Choroid plexus epithelial cell (primary cell): ENCODE measurements around the gene CRLF1.
A peak's percentile ranks its signal among the peaks of the same experiment; 100 is the strongest.
"Not testable (repeated sequence)": the region's sequence is repeated elsewhere in the genome, so short reads cannot be mapped to it uniquely, and the experiment has no call there.

ENCODE experiments used
- DNase-seq: peaks from one replicate; pipeline ENCODE4 v3.0.0-alpha.2; 2010; ENCODE audit warnings: low read depth
- H3K4me3 ChIP-seq: 2 replicates; pipeline ENCODE4 v1.5.1; 2011; ENCODE audit warnings: low read depth, mild to moderate bottlenecking, control low read depth, low read length, moderate library complexity
- CTCF ChIP-seq: conservative IDR thresholded peaks from 2 replicates; pipeline ENCODE4 v1.5.1; 2011; ENCODE audit warnings: low read depth, mild to moderate bottlenecking, control low read depth, inconsistent platforms, low read length, moderate library complexity

Gene CRLF1

GRCh38 chr19:18596752-18597157 lies 9.8 kb downstream of the CRLF1 start:
- TF ChIP-seq CTCF = no peak
- peak; percentile 50 for DNase-seq
- no peak overlapping the region for H3K4me3 ChIP-seq

GRCh38 chr19:18595475-18595874 lies 11.1 kb downstream of the CRLF1 start:
- no peak overlapping the region for H3K4me3 ChIP-seq
- no peak for DNase-seq
- TF ChIP-seq CTCF = no peak

- peak overlapping the region; percentile 32 for H3K4me3 ChIP-seq
These were observed 11.7 kb downstream of the CRLF1 start for GRCh38 chr19:18594824-18595373.

GRCh38 chr19:18594096-18594823 lies 12.3 kb downstream of the CRLF1 start:
- H3K4me3 ChIP-seq = peak overlapping the region; percentile 32
- TF ChIP-seq CTCF = peak; percentile 54
- DNase-seq = peak; percentile 85

More at GRCh38 chr19:18594824-18595373, 11.7 kb downstream of the CRLF1 start:
- no peak for TF ChIP-seq CTCF
- no peak for DNase-seq

- no peak overlapping the region for H3K4me3 ChIP-seq
- TF ChIP-seq CTCF = no peak
- DNase-seq = no peak
These were observed 13.1 kb downstream of the CRLF1 start for GRCh38 chr19:18593367-18594095.

- not testable (repeated sequence) for DNase-seq, H3K4me3 ChIP-seq
These were observed 13.9 kb downstream of the CRLF1 start for GRCh38 chr19:18592732-18593131.

- no peak for TF ChIP-seq CTCF
- no peak overlapping the region for H3K4me3 ChIP-seq
- no peak for DNase-seq
These were observed 14.7 kb downstream of the CRLF1 start for GRCh38 chr19:18591735-18592385.
